ENCODE results near the gene LCN2.
A peak's percentile ranks its signal among the peaks of the same experiment; 100 is the strongest.

- peak; percentile 60 for TF ChIP-seq CTCF (conservative IDR thresholded peaks at IDR 0.05; ENCODE audit: low read depth, low read length)
- no peak for TF ChIP-seq EZH2 (IDR thresholded peaks at IDR 0.05; ENCODE audit: low read length, unreplicated experiment)
- no peak for TF ChIP-seq EZH2phosphoT487 (IDR thresholded peaks at IDR 0.05; ENCODE audit: borderline replicate concordance, low read length)
These were observed 43.5 kb downstream of the LCN2 start for GRCh38 chr9:128192601-128193371.

All from PC-3 (cell line).